Heart left ventricle (tissue), 16 donors: ENCODE measurements around the gene ST8SIA5. TPM values are rescaled to one million over a fixed set of nuclear protein-coding genes. Genes with fewer than 3 reads are reported as not detected.

Experiments
- ATAC-seq, 4 donors: fragments of 200-7000 bp; cut with Tn5 transposase; one replicate each; pipeline ENCODE4 v1.9.1; 2020 to 2022; ENCODE audit warnings: moderate library complexity in 4 of 4, mild to moderate bottlenecking in 3 of 4, moderate number of reproducible peaks in 1 of 4
- DNase-seq, 5 donors: peaks; one replicate each; pipeline ENCODE4 v3.0.0-alpha.2; 2020
- H3K27ac ChIP-seq, 12 donors: fragments of 200-600 bp; sonication (generic) in 4 of 12; one replicate each; pipeline versions ENCODE4 v1.5.0 to v1.8.0; 2016 to 2022; ENCODE audit warnings: mild to moderate bottlenecking in 2 of 12
- H3K27me3 ChIP-seq, 9 donors: fragments of 200-600 bp; sonication (generic) in 2 of 9; one replicate each; pipeline versions ENCODE4 v1.5.1 to v1.8.0; 2016 to 2022; ENCODE audit warnings: mild to moderate bottlenecking in 3 of 9
- H3K36me3 ChIP-seq, 9 donors: fragments of 200-600 bp; sonication (generic) in 2 of 9; one replicate each; pipeline versions ENCODE4 v1.5.0 to v1.8.0; 2018 to 2022; ENCODE audit warnings: mild to moderate bottlenecking in 2 of 9
- H3K4me1 ChIP-seq, 12 donors: fragments of 200-600 bp; sonication (generic) in 4 of 12; one replicate each; pipeline versions ENCODE4 v1.5.0 to v1.8.0; 2016 to 2022; ENCODE audit warnings: mild to moderate bottlenecking in 3 of 12
- H3K4me3 ChIP-seq, 12 donors: fragments of 200-600 bp; sonication (generic) in 4 of 12; one replicate each; pipeline versions ENCODE4 v1.5.0 to v1.8.0; 2017 to 2022; ENCODE audit warnings: mild to moderate bottlenecking in 9 of 12, moderate library complexity in 4 of 12
- H3K9me3 ChIP-seq, 12 donors: fragments of 200-600 bp; sonication (generic) in 4 of 12; one replicate each; pipeline versions ENCODE4 v1.5.0 to v1.8.0; 2016 to 2022; ENCODE audit warnings: mild to moderate bottlenecking in 1 of 12
- POLR2A ChIP-seq, 2 donors: fragments of 450-650 bp; IDR thresholded peaks; one replicate each; pipeline ENCODE4 v1.6.1; 2017; ENCODE audit warnings: antibody characterized with exemption in 2 of 2, mild to moderate bottlenecking in 2 of 2, moderate library complexity in 2 of 2
- WGBS, 4 donors: extraction: QIAGEN DNeasy Blood & Tissue Kit in 2 of 4; methylation state at CpG; one replicate each; pipeline versions ENCODE4 v1.1.5 to v1.1.7; 2013 to 2018; 5-methylcytosine and 5-hydroxymethylcytosine counted together
- intact Hi-C, 10 donors: fragments of 100-400 bp; cut with DNase I; formaldehyde crosslinking; loops; one replicate each; pipeline versions ENCODE4 v1.11.1 to v1.14.2; 2022
- polyA plus RNA-seq, 2 donors: library from polyadenylated mRNA; stranded (reverse); fragments of 200-250 nt; gene quantifications; one replicate each; pipeline ENCODE4 v1.2.3, GENCODE V29; 2013
- total RNA-seq, 9 donors: library from RNA; depleted of rRNA in 2 of 9; stranded (reverse); fragments of >200 nt in 2 of 9; fragmentation: NEBNext Ultra II Directional in 3 of 9; extraction: Animal tissue kit (Norgen Biotek cat#: 25700) in 3 of 9; gene quantifications; one replicate each; pipeline versions ENCODE4 v1.1.0 to v1.2.4, GENCODE V29; 2016 to 2023
- TF ChIP-seq, protein P1 (sequence below), 12 donors: fragments of 200-600 bp; sonication (generic) in 4 of 12; IDR thresholded peaks; one replicate each; pipeline versions ENCODE4 v1.5.0 to v1.8.0; 2018 to 2022; ENCODE audit warnings: antibody characterized with exemption in 12 of 12, mild to moderate bottlenecking in 5 of 12
- donor health status: ischemic (EF 13 %, LVEDD 7.1; RV severe dilation, severe dysfunction).
- donor health status: healthy with polysubstance abuse.
- donor health status: DM: no; HTN: yes; CAD: no.
- donor health status: DM: no; HTN: no; CAD: no.
- donor health status: ischemic (EF 25% LVEDD 6.9; RV normal size, moderate dysfunction).
- donor health status: ischemic (EF 25% LVEDD 5.7; RV mildly dilated, moderate dysfunction).
- donor health status: healthy.
- donor health status: DM: yes; HTN: yes; CAD: no.
- donor health status: ischemic (EF 35%, LVEDD 5.7; RV mildly dilated, moderate dysfunction).
- donor health status: nonischemic (EF 11% LVEDD 7.7; RV severe dilation, severe dysfunction).
- donor health status: DM: yes; HTN: yes; CAD: no.
- donor health status: PGD.
- donor health status: ischemic (EF 29% LVEDD 5.4; RV normal size, mild dysfunction).
- donor health status: nonischemic (EF 23%, LVEDD 6.1; RV moderate dilation, normal function).

The ST8SIA5 gene
- total and polyA plus RNA-seq, 11 donors = 3.8 to 24.4 (median 6.8) TPM

DNA sequence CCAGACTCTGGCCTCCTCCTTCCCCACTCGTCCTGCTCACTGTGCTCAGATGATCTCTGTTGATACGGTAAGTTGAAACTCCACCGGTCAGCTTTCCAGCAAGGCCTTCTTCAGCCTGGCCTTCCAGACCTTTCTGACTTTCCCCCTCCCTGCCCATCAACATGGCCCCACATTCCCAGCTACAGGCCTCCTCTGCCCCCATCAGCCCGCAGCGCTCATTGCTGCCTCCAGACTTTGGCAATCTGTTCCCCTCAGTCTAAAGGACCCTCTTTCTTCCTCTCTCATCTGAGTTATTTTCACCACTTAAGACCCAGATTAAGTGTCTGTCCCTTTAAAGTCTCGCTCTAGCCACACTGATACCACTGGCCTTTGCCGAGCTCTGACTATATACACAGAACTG, 110.4 kb downstream of the ST8SIA5 start:
- DNase-seq (no peak), ATAC-seq (no peak)
- intact Hi-C loops = loop anchor here in 1 of 10 donors (5.0 kb wide), 1 partner anchor 484 kb away; no protein-coding TSS in a partner anchor
- Histone ChIP-seq H3K27me3 (no peaks in the 10 kb centered on the region), H3K4me3 (no peak overlapping the region), H3K36me3 (no peaks in the 10 kb centered on the region), H3K9me3 (no peaks in the 10 kb centered on the region), H3K27ac (no peak overlapping the region), H3K4me1 (no peaks in the 10 kb centered on the region)
- 79 to 87% (median 83%) methylated on average over 7 of the region's 7 CpGs for WGBS, 4 donors
- TF ChIP-seq, protein P1, sequence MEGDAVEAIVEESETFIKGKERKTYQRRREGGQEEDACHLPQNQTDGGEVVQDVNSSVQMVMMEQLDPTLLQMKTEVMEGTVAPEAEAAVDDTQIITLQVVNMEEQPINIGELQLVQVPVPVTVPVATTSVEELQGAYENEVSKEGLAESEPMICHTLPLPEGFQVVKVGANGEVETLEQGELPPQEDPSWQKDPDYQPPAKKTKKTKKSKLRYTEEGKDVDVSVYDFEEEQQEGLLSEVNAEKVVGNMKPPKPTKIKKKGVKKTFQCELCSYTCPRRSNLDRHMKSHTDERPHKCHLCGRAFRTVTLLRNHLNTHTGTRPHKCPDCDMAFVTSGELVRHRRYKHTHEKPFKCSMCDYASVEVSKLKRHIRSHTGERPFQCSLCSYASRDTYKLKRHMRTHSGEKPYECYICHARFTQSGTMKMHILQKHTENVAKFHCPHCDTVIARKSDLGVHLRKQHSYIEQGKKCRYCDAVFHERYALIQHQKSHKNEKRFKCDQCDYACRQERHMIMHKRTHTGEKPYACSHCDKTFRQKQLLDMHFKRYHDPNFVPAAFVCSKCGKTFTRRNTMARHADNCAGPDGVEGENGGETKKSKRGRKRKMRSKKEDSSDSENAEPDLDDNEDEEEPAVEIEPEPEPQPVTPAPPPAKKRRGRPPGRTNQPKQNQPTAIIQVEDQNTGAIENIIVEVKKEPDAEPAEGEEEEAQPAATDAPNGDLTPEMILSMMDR (IDR thresholded peaks at IDR 0.05) = no peak
- TF ChIP-seq POLR2A (IDR thresholded peaks at IDR 0.05) = no peak

DNA sequence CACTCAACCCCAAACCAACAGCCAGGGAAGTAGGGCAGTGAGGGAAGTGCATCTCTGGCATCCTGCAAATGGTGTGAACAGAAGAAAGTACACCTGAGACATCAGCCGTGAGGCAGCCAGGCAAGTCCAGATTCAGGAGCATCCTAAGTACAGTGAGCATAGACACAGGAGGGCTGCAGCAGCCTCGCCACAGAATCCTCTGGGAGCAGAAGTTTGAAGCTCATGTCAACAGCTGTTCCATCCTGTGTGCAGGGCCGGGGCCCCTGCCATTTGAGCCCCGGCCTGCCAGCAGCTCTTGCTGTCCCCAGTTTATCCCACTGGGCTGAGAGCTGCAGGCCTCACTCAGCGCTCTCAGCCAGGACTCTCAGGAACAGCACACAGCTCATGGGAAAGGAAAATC, 114.3 kb downstream of the ST8SIA5 start:
- TF ChIP-seq, protein P1 (IDR thresholded peaks at IDR 0.05) = no peak
- no peak for TF ChIP-seq POLR2A (IDR thresholded peaks at IDR 0.05)
- H3K4me3 ChIP-seq = no peak overlapping the region
- no peak overlapping the region for H3K27ac ChIP-seq
- DNase-seq = no peak
- intact Hi-C loops = no loop called here
- no peaks in the 10 kb centered on the region for H3K9me3 ChIP-seq
- no peak for ATAC-seq
- H3K36me3 ChIP-seq = no peaks in the 10 kb centered on the region
- no peaks in the 10 kb centered on the region for H3K4me1 ChIP-seq
- H3K27me3 ChIP-seq = no peaks in the 10 kb centered on the region
- 74 to 81% (median 76%) methylated on average over 5 of the region's 5 CpGs for WGBS, 4 donors

DNA sequence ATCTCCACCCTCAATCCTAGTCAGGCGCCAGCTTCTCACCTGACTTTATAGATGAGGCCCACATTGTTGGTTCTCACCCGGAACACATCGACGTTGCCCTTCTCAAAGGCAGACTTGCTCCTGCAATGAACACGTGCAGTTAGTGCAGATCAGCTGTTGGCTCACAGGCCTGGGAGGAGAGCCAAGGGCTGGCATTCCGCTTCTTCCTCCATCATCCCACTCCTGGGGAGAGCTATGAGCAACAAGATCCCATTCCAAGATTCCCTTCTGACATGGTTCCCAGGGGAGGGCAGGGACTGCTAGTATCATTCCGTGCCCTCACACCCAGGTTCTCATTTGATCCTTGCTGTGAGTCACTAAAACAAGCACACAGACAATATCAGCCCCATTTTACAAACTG, 114.9 kb downstream of the ST8SIA5 start:
- Histone ChIP-seq H3K27ac (no peak overlapping the region), H3K4me1 (no peaks in the 10 kb centered on the region), H3K36me3 (no peaks in the 10 kb centered on the region), H3K9me3 (no peaks in the 10 kb centered on the region), H3K4me3 (no peak overlapping the region), H3K27me3 (no peaks in the 10 kb centered on the region)
- no peak for TF ChIP-seq POLR2A (IDR thresholded peaks at IDR 0.05)
- TF ChIP-seq, protein P1 (IDR thresholded peaks at IDR 0.05) = no peak
- WGBS, 4 donors = 52 to 68% (median 62%) methylated on average over 7 of the region's 7 CpGs
- DNase-seq = no peak
- ATAC-seq = peak in 1 of 4 donors; percentile 33
- intact Hi-C loops = no loop called here

DNA sequence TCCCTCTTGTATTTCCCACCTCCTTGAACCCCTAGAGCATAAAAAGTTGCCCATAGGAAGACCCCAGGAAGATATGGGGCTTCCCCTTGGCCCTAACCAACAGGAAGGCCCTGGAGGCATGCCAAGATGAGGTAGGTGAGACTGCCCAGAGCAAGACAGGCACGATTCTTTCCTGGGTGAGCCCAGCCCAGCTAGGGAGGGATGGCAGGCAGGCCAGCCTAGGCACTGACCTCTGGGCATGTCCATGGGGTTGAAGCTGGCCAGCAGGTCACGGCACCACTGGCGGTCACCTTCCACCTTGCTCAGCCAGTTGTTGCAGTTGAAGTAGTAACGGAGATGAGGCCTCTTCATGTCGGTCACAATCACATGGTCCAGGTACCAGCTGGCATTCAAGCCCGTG, 117.5 kb downstream of the ST8SIA5 start:
- no peak for ATAC-seq
- no peak for DNase-seq
- no peak overlapping the region for H3K4me3 ChIP-seq
- no peaks in the 10 kb centered on the region for H3K36me3 ChIP-seq
- H3K27me3 ChIP-seq = no peaks in the 10 kb centered on the region
- no peaks in the 10 kb centered on the region for H3K9me3 ChIP-seq
- intact Hi-C loops = no loop called here
- WGBS, 4 donors = 89 to 97% (median 90%) methylated on average over 3 to 6 of the region's 6 CpGs
- H3K27ac ChIP-seq = no peak overlapping the region
- no peak for TF ChIP-seq POLR2A (IDR thresholded peaks at IDR 0.05)
- TF ChIP-seq, protein P1 (IDR thresholded peaks at IDR 0.05) = no peak
- H3K4me1 ChIP-seq = no peaks in the 10 kb centered on the region
